ENCODE results near the gene DNAJC13.
"Not testable (repeated sequence)": the region's sequence is repeated elsewhere in the genome, so short reads cannot be mapped to it uniquely, and the experiment has no call there.

DNAJC13 gene

GRCh38 chr3:132416807-132417694 is at the start of gene DNAJC13:
Gene DNAJC13 (plus strand): TSS chr3:132417502. CDS start chr3:132434551, 17,049 bp downstream.
- DNase-seq (ENCODE audit: low spot score) (peak; percentile 91), FAIRE-seq (peak; percentile 86)

DNA sequence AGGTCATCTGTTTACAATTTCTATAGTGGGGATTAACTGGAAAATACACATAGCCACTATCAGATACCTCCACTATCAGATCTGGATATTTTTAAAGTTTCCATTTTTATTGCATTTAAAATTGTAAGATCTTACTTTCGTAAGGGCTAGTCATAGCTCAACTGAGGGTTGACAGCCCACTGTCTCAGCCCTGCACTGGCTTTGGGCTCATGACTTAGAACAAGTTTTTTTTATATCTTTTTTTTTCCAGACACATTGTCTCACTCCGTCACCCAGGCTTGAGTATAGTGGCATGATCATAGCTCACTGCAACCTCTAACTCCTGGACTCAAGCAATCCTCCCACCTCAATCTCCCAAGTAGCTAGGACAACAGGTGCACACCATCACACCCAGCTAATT is 48.8 kb upstream of the DNAJC13 start:
- no peak for DNase-seq (ENCODE audit: low spot score)
- FAIRE-seq: no peak

DNA sequence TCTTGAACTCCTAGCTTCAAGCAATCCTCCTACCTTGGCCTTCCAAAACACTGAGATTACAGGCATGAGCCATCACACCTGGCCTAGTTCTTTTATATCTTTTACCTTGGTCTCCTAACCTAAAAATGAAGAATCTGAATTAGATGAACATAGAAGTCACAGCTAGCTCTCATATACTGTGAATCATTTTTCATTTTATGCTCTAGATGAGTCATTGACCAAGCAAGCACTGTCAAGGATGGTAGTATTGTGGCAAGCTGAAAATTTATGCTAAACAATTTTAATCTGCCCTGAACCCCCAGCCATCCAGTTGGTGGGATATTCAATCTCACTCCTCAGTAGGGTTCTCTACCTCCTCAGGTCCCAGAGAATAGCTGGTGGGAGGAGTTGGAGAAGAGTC is 48.3 kb upstream of the DNAJC13 start:
- FAIRE-seq: no peak
- DNase-seq (ENCODE audit: low spot score): no peak

DNA sequence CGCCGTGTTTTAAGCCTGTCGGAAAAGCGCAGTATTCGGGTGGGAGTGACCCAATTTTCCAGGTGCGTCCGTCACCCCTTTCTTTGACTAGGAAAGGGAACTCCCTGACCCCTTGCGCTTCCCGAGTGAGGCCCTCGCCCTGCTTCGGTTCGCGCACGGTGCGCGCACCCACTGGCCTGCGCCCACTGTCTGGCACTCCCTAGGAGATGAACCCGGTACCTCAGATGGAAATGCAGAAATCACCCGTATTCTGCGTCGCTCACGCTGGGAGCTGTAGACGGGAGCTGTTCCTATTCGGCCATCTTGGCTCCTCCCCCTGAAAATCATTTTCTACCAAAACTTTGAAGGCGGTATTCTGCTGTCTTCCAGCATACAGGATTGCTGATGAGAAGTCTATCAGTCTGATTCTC is 40.4 kb upstream of the DNAJC13 start:
- not testable (repeated sequence) for FAIRE-seq; DNase-seq (ENCODE audit: low spot score)

DNA sequence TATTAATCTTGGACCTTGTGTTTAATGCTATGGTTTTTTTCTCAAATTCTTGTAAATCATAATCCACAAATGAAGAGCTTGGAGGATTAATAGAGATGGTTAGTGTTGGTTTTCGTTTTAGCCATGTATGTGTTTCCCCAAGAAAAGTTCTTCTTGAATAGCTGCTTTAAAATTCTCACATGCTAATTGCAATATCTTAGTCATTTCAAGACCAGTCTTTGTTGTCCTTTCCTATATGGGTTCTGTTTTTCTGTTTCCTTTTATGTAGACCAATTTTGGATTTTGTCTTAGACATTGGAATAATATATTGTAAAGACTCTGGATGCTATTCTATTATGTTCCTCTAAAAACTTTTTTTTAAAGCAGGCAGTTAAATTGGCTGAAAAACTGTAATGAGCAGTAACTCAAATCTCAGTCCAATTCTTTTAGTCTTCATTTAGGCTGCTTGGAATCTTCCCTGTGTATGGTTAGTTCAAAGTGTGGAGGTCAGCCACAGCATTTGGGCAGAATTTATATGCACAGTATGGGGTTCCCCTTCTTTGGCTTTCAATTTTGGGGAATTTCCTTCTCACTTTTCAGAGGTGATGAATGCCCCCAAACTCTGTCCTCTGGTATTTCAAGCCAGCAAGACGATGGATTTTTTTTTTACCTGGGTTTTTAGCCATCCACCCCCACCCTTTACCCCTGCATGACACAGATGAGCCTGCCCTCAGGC is 39.1 kb upstream of the DNAJC13 start:
- DNase-seq (ENCODE audit: low spot score): no peak
- no peak for FAIRE-seq

DNA sequence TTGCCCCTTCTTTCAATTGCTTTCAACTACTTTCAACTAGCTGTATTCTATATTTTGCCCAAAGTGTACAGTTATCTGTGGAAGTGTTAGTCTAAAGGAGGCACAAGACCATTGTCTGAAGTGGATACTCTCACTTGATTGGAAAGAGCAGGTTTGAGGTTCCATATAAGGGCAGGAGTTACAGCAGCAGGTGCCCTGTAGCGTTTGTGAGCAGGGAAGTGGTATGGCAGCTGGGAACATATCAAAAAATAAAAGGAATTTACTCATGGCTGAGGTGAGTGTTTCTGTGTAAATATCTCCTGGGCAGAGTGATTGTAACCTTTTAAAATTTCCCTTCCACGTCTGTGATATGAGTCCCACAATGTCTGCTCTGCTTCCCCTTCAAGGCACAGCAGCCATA is 38.5 kb upstream of the DNAJC13 start:
- FAIRE-seq: no peak
- DNase-seq (ENCODE audit: low spot score): no peak

DNA sequence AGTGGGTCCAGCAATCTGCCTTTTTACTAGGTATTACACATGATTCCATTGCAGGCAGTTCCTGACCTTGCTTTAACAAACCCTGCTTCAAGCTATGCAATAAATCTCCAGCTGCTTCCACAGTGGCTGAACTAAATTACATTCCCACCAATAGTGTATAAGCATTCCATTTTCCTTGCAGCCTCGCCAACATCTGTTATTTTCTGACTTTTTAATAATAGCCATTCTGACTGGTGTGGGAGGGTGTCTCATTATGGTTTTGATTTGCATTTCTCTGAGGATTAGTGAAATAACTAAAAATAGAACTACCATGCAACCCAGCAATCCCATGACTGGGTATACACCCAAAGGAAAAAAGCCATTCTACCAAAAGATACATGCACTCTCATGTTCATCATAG is 36.4 kb upstream of the DNAJC13 start:
- DNase-seq (ENCODE audit: low spot score): no peak

GRCh38 chr3:132381348-132381944 is 35.9 kb upstream of the DNAJC13 start:
- FAIRE-seq (no peak), DNase-seq (ENCODE audit: low spot score) (no peak)

More for the DNA sequence above, 36.4 kb upstream of the DNAJC13 start:
- no peak for FAIRE-seq

- FAIRE-seq (no peak), DNase-seq (ENCODE audit: low spot score) (no peak)
These were observed 35.0 kb upstream of the DNAJC13 start for GRCh38 chr3:132382267-132382666.

- no peak for DNase-seq (ENCODE audit: low spot score)
- no peak for FAIRE-seq
These were observed 34.6 kb upstream of the DNAJC13 start for GRCh38 chr3:132382688-132383194.

DNA sequence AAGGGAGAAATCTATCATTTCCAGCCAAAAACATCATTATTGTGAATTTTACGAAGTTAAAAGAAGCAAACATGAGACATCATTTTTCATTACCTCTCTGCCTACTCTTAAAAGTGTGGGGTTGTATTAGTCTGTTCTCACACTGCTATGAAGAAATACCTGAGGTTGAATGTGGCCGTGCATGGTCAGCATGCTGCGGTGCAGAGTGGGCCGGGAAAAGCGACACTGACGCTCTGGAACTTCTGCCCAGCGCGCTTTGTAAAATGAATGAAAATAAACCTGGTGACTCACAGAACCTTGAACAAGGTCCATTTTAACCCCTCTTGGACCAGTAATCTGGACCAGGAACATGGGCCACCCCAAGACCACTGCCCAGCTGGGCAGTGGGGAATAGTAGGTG is 31.0 kb upstream of the DNAJC13 start:
- DNase-seq (ENCODE audit: low spot score) (no peak), FAIRE-seq (no peak)

- DNase-seq (ENCODE audit: low spot score); FAIRE-seq: not testable (repeated sequence)
These were observed 24.6 kb upstream of the DNAJC13 start for GRCh38 chr3:132392675-132393074.

DNA sequence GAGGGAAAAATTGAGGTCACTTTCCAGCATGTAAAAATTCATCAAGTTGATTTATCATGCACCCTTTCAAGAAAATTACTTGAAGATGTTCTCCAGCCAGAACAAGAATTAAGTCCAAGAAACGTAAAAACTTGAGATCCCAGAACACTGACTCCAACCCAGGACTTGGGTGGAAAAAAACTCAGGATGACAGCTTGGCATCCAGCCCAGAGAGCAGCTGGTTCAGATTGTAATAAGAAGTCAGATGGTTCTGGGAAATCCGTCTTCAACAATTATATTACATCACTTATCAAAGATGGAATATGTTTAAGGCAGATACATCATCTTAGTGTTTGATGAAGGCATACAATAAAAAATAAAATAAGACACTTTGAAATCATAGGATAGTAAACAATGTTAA is 23.0 kb upstream of the DNAJC13 start:
- no peak for DNase-seq (ENCODE audit: low spot score)
- no peak for FAIRE-seq

DNA sequence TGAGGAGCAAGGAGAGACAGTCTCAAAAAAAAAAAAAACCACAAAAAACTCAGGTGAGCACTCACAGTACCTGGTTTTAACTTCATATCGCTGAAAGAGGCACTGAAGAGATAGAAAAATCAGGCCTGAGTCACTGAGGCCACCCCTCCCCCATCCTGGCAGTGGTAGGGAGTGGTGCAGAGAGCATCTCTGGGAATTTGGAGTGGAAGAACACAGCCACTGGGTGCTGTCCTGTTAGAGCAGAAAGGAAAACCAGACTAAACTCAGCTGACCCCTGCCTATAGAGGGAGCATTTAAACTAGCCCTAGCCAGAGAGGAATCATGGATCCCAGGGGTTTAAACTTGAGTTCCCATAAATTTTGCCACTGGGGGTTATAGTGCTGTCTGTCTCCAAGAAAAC is 22.2 kb upstream of the DNAJC13 start:
- no peak for DNase-seq (ENCODE audit: low spot score)

DNA sequence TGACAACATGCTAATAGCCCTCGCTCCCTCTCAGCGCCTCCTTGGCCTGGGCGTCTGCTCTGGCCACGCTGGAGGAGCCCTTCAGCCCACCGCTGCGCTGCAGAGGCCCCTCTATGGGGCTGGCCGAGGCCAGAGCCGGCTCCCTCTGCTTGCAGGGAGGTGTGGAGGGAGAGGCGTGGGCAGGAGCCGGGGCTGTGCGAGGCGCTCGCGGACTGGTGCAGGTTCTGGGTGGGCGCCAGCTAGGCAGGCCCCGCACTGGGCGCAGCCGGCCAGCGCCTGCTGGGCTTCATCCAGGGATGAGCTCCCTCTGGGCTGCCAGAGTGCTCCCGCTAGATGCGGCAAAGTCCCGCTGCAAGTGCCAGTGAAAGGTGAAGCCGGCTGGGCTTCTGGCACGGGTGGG is 21.0 kb upstream of the DNAJC13 start:
- FAIRE-seq: no peak
- DNase-seq (ENCODE audit: low spot score): no peak

More for the DNA sequence above, 22.2 kb upstream of the DNAJC13 start:
- no peak for FAIRE-seq

DNA sequence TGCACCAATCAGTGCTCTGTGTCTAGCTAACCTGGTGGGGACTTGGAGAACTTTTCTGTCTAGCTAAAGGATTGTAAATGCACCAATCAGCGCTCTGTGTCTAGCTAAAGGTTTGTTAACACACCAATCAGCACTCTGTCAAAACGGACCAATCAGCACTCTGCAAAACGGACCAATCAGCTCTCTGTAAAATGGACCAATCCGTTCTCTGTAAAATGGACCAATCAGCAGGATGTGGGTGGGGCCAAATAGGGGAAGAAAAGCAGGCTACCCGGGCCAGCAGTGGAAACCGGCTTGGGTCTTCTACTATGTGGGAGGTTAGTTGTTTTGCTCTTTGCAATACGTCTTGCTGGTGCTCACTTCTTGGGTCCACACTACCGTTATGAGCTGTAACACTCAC is 20.5 kb upstream of the DNAJC13 start:
- not testable (repeated sequence) for FAIRE-seq; DNase-seq (ENCODE audit: low spot score)

- FAIRE-seq: peak; percentile 67
- peak; percentile 54 for DNase-seq (ENCODE audit: low spot score)
These were observed 18.0 kb upstream of the DNAJC13 start for GRCh38 chr3:132399054-132399929.

GRCh38 chr3:132401255-132401654 is 16.0 kb upstream of the DNAJC13 start:
- peak; percentile 62 for FAIRE-seq
- no peak for DNase-seq (ENCODE audit: low spot score)

DNA sequence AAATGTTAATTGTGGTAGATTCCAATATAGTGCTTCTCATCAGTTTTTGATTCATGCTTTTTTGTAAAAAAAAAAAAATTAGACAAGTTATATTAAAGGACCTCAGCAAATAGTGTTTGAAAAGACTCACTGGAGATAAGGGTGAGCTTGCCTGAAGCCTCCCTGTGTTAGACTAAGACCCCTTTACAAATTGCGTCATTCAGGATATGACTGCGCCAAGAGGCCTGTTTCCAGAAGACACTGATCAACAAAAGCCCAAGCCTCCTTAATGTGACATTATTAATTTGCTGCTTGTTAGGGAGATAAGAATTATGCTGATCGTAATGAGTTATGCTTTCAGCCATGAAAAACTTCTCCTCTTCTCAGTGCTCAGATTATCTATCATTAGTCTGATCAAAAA is 13.0 kb upstream of the DNAJC13 start:
- no peak for FAIRE-seq

GRCh38 chr3:132405188-132405587 is 12.1 kb upstream of the DNAJC13 start:
- DNase-seq (ENCODE audit: low spot score) (no peak), FAIRE-seq (no peak)

More for the DNA sequence above, 13.0 kb upstream of the DNAJC13 start:
- no peak for DNase-seq (ENCODE audit: low spot score)

Measured in urothelium cell line (cell line).